A549 (cell line): ENCODE data around the gene STK16. TPM values are rescaled to one million over a fixed set of nuclear protein-coding genes. Genes with fewer than 3 reads are reported as not detected.
A peak's percentile ranks its signal among the peaks of the same experiment; 100 is the strongest.
"Not testable (repeated sequence)": the region's sequence is repeated elsewhere in the genome, so short reads cannot be mapped to it uniquely, and the experiment has no call there.

Experiments used
- ATAC-seq, 2 experiments: fragments of 200-7000 bp in 1 of 2; fragments of >200 bp in 1 of 2; cut with Nextera tagmentation in 1 of 2; cut with Tn5 transposase in 1 of 2; 3 replicates each; pipeline versions ENCODE4 v1.8.0 to v1.9.1; 2018 to 2020; ENCODE audit warnings: mild to moderate bottlenecking in 1 of 2, moderate library complexity in 1 of 2
- CTCF ChIA-PET: fragments of 300-600 bp; sonication (Branson Sonifier 250); formaldehyde crosslinking; extraction: SDS; loops from one replicate; lab custom pipeline; 2021; ENCODE audit warnings: antibody characterized with exemption, inconsistent platforms; lab: Yijun Ruan, JAX
- POLR2A ChIA-PET: fragments of 350-600 bp; formaldehyde crosslinking; extraction: SDS; loops from one replicate; lab custom pipeline; 2021; ENCODE audit warnings: antibody characterized with exemption, inconsistent platforms; lab: Yijun Ruan, JAX
- DNase-seq, 2 experiments: peaks; one replicate each; pipeline versions ENCODE4 v3.0.0 to v3.0.0-alpha.2; 2011 to 2016; ENCODE audit warnings: low read depth in 1 of 2, low spot score in 1 of 2
- FAIRE-seq: peaks from 2 replicates; lab custom pipeline; 2011; peaks lifted over from hg19 to GRCh38; lab: Jason Lieb, UNC
- H3K27ac ChIP-seq, 2 experiments: fragments of >200 bp; sonication (Bioruptor Twin); formaldehyde crosslinking; 3 replicates each; pipeline ENCODE4 v1.5.1; 2016 to 2017
- H3K4me1 ChIP-seq: fragments of >200 bp; sonication (Bioruptor Twin); formaldehyde crosslinking; 3 replicates; pipeline ENCODE4 v1.6.1; 2016
- H3K4me2 ChIP-seq: fragments of >200 bp; sonication (Bioruptor Twin); formaldehyde crosslinking; 3 replicates; pipeline ENCODE4 v1.6.1; 2016
- H3K4me3 ChIP-seq: fragments of >200 bp; sonication (Bioruptor Twin); formaldehyde crosslinking; 3 replicates; pipeline ENCODE4 v1.5.1; 2016
- H3K9me3 ChIP-seq: fragments of >200 bp; sonication (Bioruptor Twin); formaldehyde crosslinking; 3 replicates; pipeline ENCODE4 v1.6.1; 2016
- CBX8 ChIP-seq: fragments of 200-600 bp; sonication (generic); IDR thresholded peaks from 2 replicates; pipeline ENCODE4 v1.6.1; 2016
- FOSL2 ChIP-seq, 2 experiments: fragments of 450-650 bp in 1 of 2; fragments of >200 bp in 1 of 2; sonication (Bioruptor Twin) in 1 of 2; formaldehyde crosslinking; IDR thresholded peaks; 2 replicates each; pipeline versions ENCODE4 v1.5.0 to v1.6.1; 2016 to 2020; ENCODE audit warnings: mild to moderate bottlenecking in 1 of 2, moderate library complexity in 1 of 2
- HES2 ChIP-seq: fragments of >200 bp; sonication (Bioruptor Twin); formaldehyde crosslinking; IDR thresholded peaks from 2 replicates; pipeline ENCODE4 v1.6.1; 2016
- JUNB ChIP-seq: fragments of >200 bp; sonication (Bioruptor Twin); formaldehyde crosslinking; IDR thresholded peaks from 2 replicates; pipeline ENCODE4 v1.6.1; 2016
- KDM5A ChIP-seq: fragments of 200-600 bp; sonication (generic); IDR thresholded peaks from 2 replicates; pipeline ENCODE4 v1.6.1; 2016; ENCODE audit warnings: antibody characterized with exemption, mild to moderate bottlenecking
- POLR2A ChIP-seq: IDR thresholded peaks from 2 replicates; pipeline ENCODE4 v1.6.1; 2012; ENCODE audit warnings: mild to moderate bottlenecking, low read length
- RFX5 ChIP-seq: fragments of 450-650 bp; IDR thresholded peaks from 2 replicates; pipeline ENCODE4 v1.7.1; 2014; ENCODE audit warnings: antibody characterized with exemption, mild to moderate bottlenecking, moderate library complexity
- SMC3 ChIP-seq: fragments of >200 bp; sonication (Bioruptor Twin); formaldehyde crosslinking; IDR thresholded peaks from 3 replicates; pipeline ENCODE4 v1.6.1; 2018; ENCODE audit warnings: inconsistent platforms
- TP53 ChIP-seq: fragments of 250-450 bp; sonication (Bioruptor Pico); IDR thresholded peaks from 2 replicates; pipeline ENCODE4 v1.5.0; 2021; ENCODE audit warnings: mild to moderate bottlenecking, moderate library complexity
- USF2 ChIP-seq: fragments of 450-650 bp; IDR thresholded peaks from 2 replicates; pipeline ENCODE4 v1.6.1; 2014; ENCODE audit warnings: antibody characterized with exemption
- ZFP36 ChIP-seq: fragments of 450-650 bp; IDR thresholded peaks from 2 replicates; pipeline ENCODE4 v1.6.1; 2014; ENCODE audit warnings: borderline replicate concordance; ENCODE audit not compliant: partially characterized antibody
- WGBS: methylation state at CpG from one replicate; pipeline ENCODE4 v1.1.6; 2017; ENCODE audit errors: missing lambda C conversion rate; 5-methylcytosine and 5-hydroxymethylcytosine counted together
- polyA plus RNA-seq, 4 experiments: library from polyadenylated mRNA; depleted of rRNA in 3 of 4; stranded (reverse); fragments of >200 nt; fragmentation: RNase III in 1 of 4; extraction: RNeasy Plus Mini Kit Qiagen cat#74134 plus additional on column Dnase treatment in 1 of 4; gene quantifications; 2 replicates in 3 of 4; 3 replicates in 1 of 4; pipeline ENCODE4 v1.2.3, GENCODE V29; 2011 to 2017

Gene STK16
- polyA plus RNA-seq, 2 of the 4 experiments (the other 2 are of a cell fraction): 37.0 to 43.3 TPM

GRCh38 chr2:219285373-219285735 is 40.1 kb downstream of the STK16 start:
- TF ChIP-seq HES2: no peak
- Histone ChIP-seq H3K4me3 (no peak overlapping the region), H3K27ac (peak overlapping the region in 1 of 2 experiments; percentile 21; a peak in 1 of 6 replicates), H3K4me1 (peaks cover 27% of the 10 kb centered on the region), H3K4me2 (no peak overlapping the region), H3K9me3 (no peaks in the 10 kb centered on the region)
- WGBS: 84% methylated on average over 11 of the region's 12 CpGs
- no peak for DNase-seq
- ChIA-PET POLR2A (interaction anchor here (1.0 kb wide), 1 partner anchor 11 kb away, joined by 5 read pairs; no protein-coding TSS in a partner anchor), CTCF (interaction anchor here (0.9 to 16.2 kb wide), 5 partner anchors 8 to 114 kb away, joined by 3 to 540 read pairs (median 7); partner anchors contain the start of gene DNAJB2)
- no peak for FAIRE-seq
- no peak for ATAC-seq

DNA sequence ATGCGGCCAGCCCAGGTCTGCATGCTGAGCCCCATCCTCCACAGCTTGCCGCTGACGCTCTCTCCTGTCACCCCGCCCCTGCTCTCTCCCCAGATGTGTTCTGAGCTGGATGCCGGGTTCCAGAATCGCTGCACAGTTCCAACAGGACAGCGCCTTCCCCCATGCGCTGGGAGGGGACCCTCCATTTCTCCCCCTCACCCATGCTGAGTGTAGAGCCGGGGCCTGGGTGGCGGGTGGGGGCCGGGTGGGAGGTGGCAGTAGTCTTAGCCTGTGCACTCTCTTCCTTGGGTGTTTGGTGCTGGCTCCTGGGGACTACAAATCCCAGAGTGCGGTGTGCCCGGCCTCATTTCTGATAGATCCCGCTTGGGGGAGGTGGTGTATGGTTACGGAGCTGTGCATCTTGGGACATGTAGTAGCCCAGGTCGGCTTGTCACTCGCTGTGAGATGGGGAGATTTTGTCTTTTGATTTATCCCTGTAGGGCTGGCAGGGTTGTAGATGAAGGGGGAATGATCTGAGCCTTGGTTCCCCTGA is 40.7 kb downstream of the STK16 start:
- FAIRE-seq: no peak
- POLR2A ChIA-PET: interaction anchor here (0.8 to 1.2 kb wide), 2 partner anchors 12 to 22 kb away, joined by 3 to 4 read pairs; no protein-coding TSS in a partner anchor
- H3K27ac ChIP-seq: peak overlapping the region in 1 of 2 experiments; percentile 36; a peak in 1 of 6 replicates

DNA sequence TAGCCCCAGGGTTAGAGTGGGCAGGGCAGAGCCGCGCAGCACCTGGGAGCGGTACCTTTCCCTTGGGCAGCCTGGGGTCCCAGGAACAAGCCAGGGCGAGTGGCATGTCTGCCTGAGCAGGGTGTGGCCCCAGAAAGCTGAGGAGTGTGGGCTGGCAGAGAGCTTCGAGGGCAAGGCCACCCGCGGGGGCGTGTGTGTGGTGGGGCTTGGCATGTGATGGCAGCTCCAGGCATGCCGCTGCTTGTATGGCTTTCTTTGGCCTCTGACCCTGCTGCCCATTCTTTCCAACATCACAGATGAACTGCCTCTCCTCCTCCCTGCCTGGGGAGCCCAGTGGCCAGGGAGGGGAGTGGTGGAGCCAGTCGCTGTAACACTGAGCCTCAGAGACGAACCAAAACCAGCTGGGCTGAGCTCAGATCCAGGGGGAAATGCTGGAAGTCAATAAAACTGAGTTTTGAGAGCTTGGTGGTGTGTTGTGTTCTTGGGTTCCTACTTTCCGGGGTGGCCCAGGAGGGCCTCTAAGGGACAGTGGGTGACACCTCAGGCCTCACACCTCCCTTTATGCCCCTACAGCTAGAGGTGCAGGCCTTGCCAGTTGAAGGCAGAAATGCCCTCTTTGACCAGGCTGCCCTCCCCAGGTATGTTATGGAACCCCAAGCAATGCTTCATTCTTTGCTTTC is 41.3 kb downstream of the STK16 start:
- H3K9me3 ChIP-seq: no peaks in the 10 kb centered on the region
- CTCF ChIA-PET: interaction anchor here (0.6 to 16.3 kb wide), 11 partner anchors 9 to 271 kb away, joined by 3 to 540 read pairs (median 5); partner anchors contain the start of genes DNAJB2, TUBA4A and TUBA4B
- no peak for DNase-seq
- TF ChIP-seq JUNB: no peak
- POLR2A ChIA-PET: interaction anchor here (0.8 to 1.2 kb wide), 2 partner anchors 12 to 22 kb away, joined by 3 to 4 read pairs; no protein-coding TSS in a partner anchor
- FAIRE-seq: no peak
- H3K4me2 ChIP-seq: no peak overlapping the region
- H3K4me1 ChIP-seq: peaks cover 17% of the 10 kb centered on the region
- 87% methylated on average over 12 of the region's 12 CpGs for WGBS
- 0 out of 6 replicates have a peak overlapping the region, but pooled peaks of 1 of the 2 experiments have one; percentile 36 for H3K27ac ChIP-seq
- no peak overlapping the region for H3K4me3 ChIP-seq
- ATAC-seq: peak; percentile 4 to 14; a peak in 2 of 6 replicates

More for the DNA sequence above, 40.7 kb downstream of the STK16 start:
- ATAC-seq (0 out of 6 replicates have a peak, but pooled peaks of 1 of the 2 experiments have one; percentile 7), DNase-seq (no peak)
- no peak overlapping the region for H3K4me3 ChIP-seq
- WGBS: 91% methylated on average over 13 of the region's 17 CpGs
- H3K4me1 ChIP-seq: peaks cover 21% of the 10 kb centered on the region
- no peaks in the 10 kb centered on the region for H3K9me3 ChIP-seq
- CTCF ChIA-PET: interaction anchor here (0.8 to 16.2 kb wide), 8 partner anchors 8 to 115 kb away, joined by 3 to 540 read pairs (median 6); partner anchors contain the start of gene DNAJB2
- H3K4me2 ChIP-seq: no peak overlapping the region
- TF ChIP-seq POLR2A (no peak), USF2 (no peak), ZFP36 (no peak), CBX8 (no peak), RFX5 (no peak), SMC3 (no peak), TP53 (no peak), FOSL2 (IDR thresholded peaks at IDR 0.05) (no peak), FOSL2 (CRISPR knock-in tag; IDR thresholded peaks at IDR 0.05) (no peak), HES2 (no peak), KDM5A (no peak)
- TF ChIP-seq, all 56 proteins: peak for 0

DNA sequence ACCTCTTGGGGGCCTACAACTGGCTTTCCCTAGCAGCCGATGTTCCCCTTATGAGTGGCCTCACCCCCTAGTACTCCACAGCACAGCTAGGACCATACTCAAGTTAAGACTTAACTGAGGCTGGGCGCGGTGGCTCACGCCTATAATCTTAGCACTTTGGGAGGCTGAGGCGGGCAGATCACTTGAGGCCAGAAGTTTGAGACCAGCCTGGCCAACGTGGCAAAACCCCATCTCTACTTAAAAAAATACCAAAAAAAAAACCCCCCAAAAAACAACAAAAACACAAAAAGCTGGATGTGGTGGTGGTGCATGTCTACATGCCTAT is 41.8 kb downstream of the STK16 start:
- ATAC-seq, DNase-seq, H3K4me2 ChIP-seq, H3K9me3 ChIP-seq, H3K27ac ChIP-seq, H3K4me3 ChIP-seq, FAIRE-seq: not testable (repeated sequence)
- ChIA-PET CTCF (interaction anchor here (0.6 to 16.3 kb wide), 10 partner anchors 9 to 271 kb away, joined by 3 to 540 read pairs (median 5); partner anchors contain the start of genes DNAJB2, TUBA4A and TUBA4B), POLR2A (interaction anchor here (0.8 kb wide), 1 partner anchor 21 kb away, joined by 3 read pairs; no protein-coding TSS in a partner anchor)
- peaks cover 17% of the 10 kb centered on the region for H3K4me1 ChIP-seq
- whole genome bisulfite sequencing: 87% methylated on average over 6 of the region's 6 CpGs
